Pancreas (tissue), 10 donors: ENCODE data around the gene SEL1L2. TPM values are rescaled to one million over a fixed set of nuclear protein-coding genes. Genes with fewer than 3 reads are reported as not detected.

Experiments used
- ATAC-seq, 4 donors: fragments of 200-7000 bp; cut with Tn5 transposase; one replicate each; pipeline versions ENCODE4 v1.8.0 to v1.9.1; 2020; ENCODE audit warnings: mild to moderate bottlenecking in 4 of 4, moderate library complexity in 4 of 4
- DNase-seq, 6 donors: peaks; one replicate each; pipeline ENCODE4 v3.0.0-alpha.2; 2020
- FAIRE-seq: peaks from 2 replicates; lab custom pipeline; 2012; peaks lifted over from hg19 to GRCh38; lab: Jason Lieb, UNC
- H3K27ac ChIP-seq, 4 donors: fragments of 200-600 bp; sonication (generic); 1 replicate in 3 of 4; 2 replicates in 1 of 4; pipeline versions ENCODE4 v1.5.0 to v1.8.0; 2020
- H3K27me3 ChIP-seq, 4 donors: fragments of 200-600 bp; one replicate each; pipeline ENCODE4 v1.8.0; 2021
- H3K36me3 ChIP-seq, 3 donors: fragments of 200-600 bp; sonication (generic) in 1 of 3; one replicate each; pipeline versions ENCODE4 v1.5.0 to v1.8.0; 2020 to 2021
- H3K4me1 ChIP-seq, 3 donors: fragments of 200-600 bp; one replicate each; pipeline ENCODE4 v1.8.0; 2021
- H3K4me3 ChIP-seq, 4 donors: fragments of 200-600 bp; sonication (generic) in 2 of 4; one replicate each; pipeline versions ENCODE4 v1.5.0 to v1.8.0; 2020 to 2021
- H3K9me3 ChIP-seq, 4 donors: fragments of 200-600 bp; one replicate each; pipeline ENCODE4 v1.8.0; 2021
- WGBS, 2 donors: extraction: QIAGEN DNeasy Blood & Tissue Kit; methylation state at CpG; one replicate each; pipeline ENCODE4 v1.1.7; 2013; 5-methylcytosine and 5-hydroxymethylcytosine counted together
- intact Hi-C, 3 donors: fragments of 100-400 bp; cut with DNase I; formaldehyde crosslinking; loops; one replicate each; pipeline versions ENCODE4 v1.11.1 to v1.14.2; 2022
- polyA plus RNA-seq, 2 donors: library from polyadenylated mRNA; stranded (reverse); fragments of 200-250 nt; gene quantifications; one replicate each; pipeline ENCODE4 v1.2.3, GENCODE V29; 2013
- total RNA-seq, 6 donors: library from RNA; stranded (reverse); fragmentation: NEBNext Ultra II Directional in 4 of 6; extraction: Animal tissue kit (Norgen Biotek cat#: 25700) in 4 of 6; gene quantifications; one replicate each; pipeline versions ENCODE4 v1.2.1 to v1.2.4, GENCODE V29; 2021 to 2023
- TF ChIP-seq, protein P1 (sequence below), 4 donors: fragments of 200-600 bp; sonication (generic) in 3 of 4; IDR thresholded peaks; one replicate each; pipeline versions ENCODE4 v1.5.0 to v1.8.0; 2021; ENCODE audit warnings: antibody characterized with exemption in 4 of 4
- donor health status: healthy with polysubstance abuse.
- donor health status: DM: no; HTN: no; CAD: no; lungs with moderate emphysema.
- donor health status: DM: no; HTN: no; CAD: no.
- donor health status: control.
- donor health status: control.
- donor health status: Bipolar disorder and iron deficiency.
- donor health status: DM: yes; HTN: yes; CAD: no.
- donor health status: DM: no; HTN: no; CAD: no.
- donor health status: DM: no; HTN: no; CAD: no.
- donor health status: DM: yes; HTN: yes; CAD: no.

SEL1L2 gene
- total and polyA plus RNA-seq, 8 donors: 0.46 TPM; not detected in 7

DNA sequence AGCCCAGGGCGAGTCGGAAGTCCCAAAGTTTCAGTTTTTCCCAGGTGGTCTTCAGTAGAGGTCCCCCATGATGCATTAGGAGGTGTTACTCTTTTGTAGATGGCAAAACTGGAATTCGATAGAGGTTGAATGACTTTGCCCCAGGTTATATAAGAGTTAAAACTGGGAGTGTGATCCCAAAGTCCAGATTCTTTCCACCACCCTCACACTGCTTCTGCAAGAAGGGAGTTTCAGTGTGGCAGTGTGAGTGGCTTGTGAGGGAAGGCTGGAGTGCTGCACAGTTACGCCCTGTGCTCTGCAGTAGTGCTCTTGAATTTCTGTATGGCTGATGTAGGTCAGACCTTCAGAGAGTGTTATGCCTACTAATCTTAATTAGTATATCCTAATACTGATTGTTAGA lies 175.7 kb downstream of the SEL1L2 start:
- WGBS, 2 donors: 80 to 81% methylated on average over 4 of the region's 4 CpGs
- Histone ChIP-seq H3K9me3 (no peaks in the 10 kb centered on the region), H3K4me1 (peaks cover 0 to 2% (median 0%) of the 10 kb centered on the region in 3 donors), H3K27ac (no peak overlapping the region), H3K27me3 (no peaks in the 10 kb centered on the region), H3K4me3 (no peak overlapping the region), H3K36me3 (peaks cover 0 to 48% (median 19%) of the 10 kb centered on the region in 3 donors)
- FAIRE-seq: no peak
- intact Hi-C loops: no loop called here
- TF ChIP-seq, protein P1, sequence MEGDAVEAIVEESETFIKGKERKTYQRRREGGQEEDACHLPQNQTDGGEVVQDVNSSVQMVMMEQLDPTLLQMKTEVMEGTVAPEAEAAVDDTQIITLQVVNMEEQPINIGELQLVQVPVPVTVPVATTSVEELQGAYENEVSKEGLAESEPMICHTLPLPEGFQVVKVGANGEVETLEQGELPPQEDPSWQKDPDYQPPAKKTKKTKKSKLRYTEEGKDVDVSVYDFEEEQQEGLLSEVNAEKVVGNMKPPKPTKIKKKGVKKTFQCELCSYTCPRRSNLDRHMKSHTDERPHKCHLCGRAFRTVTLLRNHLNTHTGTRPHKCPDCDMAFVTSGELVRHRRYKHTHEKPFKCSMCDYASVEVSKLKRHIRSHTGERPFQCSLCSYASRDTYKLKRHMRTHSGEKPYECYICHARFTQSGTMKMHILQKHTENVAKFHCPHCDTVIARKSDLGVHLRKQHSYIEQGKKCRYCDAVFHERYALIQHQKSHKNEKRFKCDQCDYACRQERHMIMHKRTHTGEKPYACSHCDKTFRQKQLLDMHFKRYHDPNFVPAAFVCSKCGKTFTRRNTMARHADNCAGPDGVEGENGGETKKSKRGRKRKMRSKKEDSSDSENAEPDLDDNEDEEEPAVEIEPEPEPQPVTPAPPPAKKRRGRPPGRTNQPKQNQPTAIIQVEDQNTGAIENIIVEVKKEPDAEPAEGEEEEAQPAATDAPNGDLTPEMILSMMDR (IDR thresholded peaks at IDR 0.05): no peak
- ATAC-seq: no peak
- DNase-seq: no peak

- no peak for ATAC-seq
- no peak for FAIRE-seq
- no peak for DNase-seq
- H3K36me3 ChIP-seq: peaks cover 0 to 56% (median 26%) of the 10 kb centered on the region in 3 donors
- intact Hi-C loops: no loop called here
- no peak overlapping the region for H3K27ac ChIP-seq
- no peaks in the 10 kb centered on the region for H3K4me1 ChIP-seq
- WGBS, 2 donors: 38 to 48% methylated on average over 3 of the region's 3 CpGs
- no peaks in the 10 kb centered on the region for H3K9me3 ChIP-seq
- H3K27me3 ChIP-seq: no peaks in the 10 kb centered on the region
- TF ChIP-seq, protein P1 (IDR thresholded peaks at IDR 0.05): no peak
- H3K4me3 ChIP-seq: no peak overlapping the region
Observed at GRCh38 chr20:13813910-13814309, 176.5 kb downstream of the SEL1L2 start.

DNA sequence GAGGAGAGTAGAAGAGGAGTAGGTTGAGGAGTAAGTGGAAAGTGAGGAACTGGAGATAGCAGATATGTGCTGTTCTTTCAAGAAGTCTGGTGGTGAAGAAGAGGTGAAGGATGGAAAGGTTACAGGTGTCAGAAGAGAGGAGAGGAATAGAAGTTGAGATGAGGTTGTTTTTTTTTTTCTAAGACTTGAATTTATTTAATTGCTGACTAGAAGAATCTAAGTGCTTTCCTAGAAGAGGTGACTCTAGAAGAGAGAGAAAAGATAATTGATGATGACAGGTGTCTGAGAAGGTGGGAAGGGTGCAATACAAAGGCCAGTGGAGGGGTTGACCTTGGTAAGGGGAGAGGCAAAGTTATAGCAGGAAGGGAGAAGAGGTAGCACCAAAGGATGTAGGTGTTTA lies 180.0 kb downstream of the SEL1L2 start:
- Histone ChIP-seq H3K4me3 (no peak overlapping the region), H3K9me3 (no peaks in the 10 kb centered on the region), H3K4me1 (no peaks in the 10 kb centered on the region), H3K27me3 (no peaks in the 10 kb centered on the region), H3K27ac (no peak overlapping the region), H3K36me3 (peaks cover 0 to 48% (median 29%) of the 10 kb centered on the region in 3 donors)
- DNase-seq (no peak), ATAC-seq (no peak), FAIRE-seq (no peak)
- TF ChIP-seq, protein P1 (IDR thresholded peaks at IDR 0.05): no peak
- intact Hi-C loops: no loop called here

DNA sequence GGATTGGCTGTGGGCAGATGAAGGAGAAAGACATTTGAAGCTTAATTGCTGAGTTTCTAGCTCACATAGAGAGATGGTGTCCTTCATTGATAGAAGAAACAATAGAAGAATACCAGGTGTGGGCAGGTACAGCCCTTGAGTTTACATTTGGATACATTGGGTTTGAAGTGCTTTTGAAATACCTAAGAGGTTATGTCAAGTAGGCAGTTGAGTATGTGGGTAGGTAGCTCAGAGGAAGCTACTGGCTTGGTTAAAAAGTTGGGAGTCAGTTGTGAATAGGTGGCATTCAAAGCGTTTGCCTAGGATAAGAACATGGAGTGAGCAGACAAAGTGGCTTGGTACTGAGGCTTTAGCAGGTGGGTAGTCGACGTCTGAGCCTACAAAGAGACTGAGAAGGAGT lies 180.6 kb downstream of the SEL1L2 start:
- Histone ChIP-seq H3K36me3 (peaks cover 0 to 42% (median 32%) of the 10 kb centered on the region in 3 donors), H3K27ac (no peak overlapping the region), H3K27me3 (no peaks in the 10 kb centered on the region), H3K4me3 (no peak overlapping the region), H3K9me3 (no peaks in the 10 kb centered on the region), H3K4me1 (no peaks in the 10 kb centered on the region)
- TF ChIP-seq, protein P1 (IDR thresholded peaks at IDR 0.05): no peak
- WGBS, 2 donors: 87 to 92% methylated on average over 3 of the region's 3 CpGs
- no peak for ATAC-seq
- intact Hi-C loops: no loop called here
- FAIRE-seq: no peak
- no peak for DNase-seq

DNA sequence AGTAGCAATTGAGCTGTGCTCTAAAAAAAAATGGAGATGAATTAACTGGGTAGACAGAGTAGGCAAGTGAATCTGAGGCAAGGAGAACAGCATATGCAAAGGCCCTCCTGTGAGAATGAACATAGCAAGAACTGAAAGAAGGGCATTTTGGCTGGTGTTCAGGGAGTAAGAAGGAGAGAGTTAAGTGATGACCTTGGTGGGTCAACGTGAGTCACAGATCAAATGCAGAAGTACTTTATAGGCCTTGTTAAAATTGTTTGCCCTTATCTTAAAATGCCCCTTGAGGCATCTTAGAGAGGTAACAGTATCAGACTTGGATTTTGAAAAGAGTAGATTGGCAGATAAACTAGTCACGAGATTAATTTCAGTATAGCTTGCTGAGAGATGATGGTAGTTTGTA lies 181.0 kb downstream of the SEL1L2 start:
- Histone ChIP-seq H3K4me3 (no peak overlapping the region), H3K27me3 (no peaks in the 10 kb centered on the region), H3K9me3 (no peaks in the 10 kb centered on the region), H3K27ac (no peak overlapping the region), H3K4me1 (no peaks in the 10 kb centered on the region), H3K36me3 (peaks cover 0 to 37% (median 32%) of the 10 kb centered on the region in 3 donors)
- WGBS, 2 donors: 59 to 68% methylated on average over 2 of the region's 2 CpGs
- no peak for FAIRE-seq
- intact Hi-C loops: no loop called here
- TF ChIP-seq, protein P1 (IDR thresholded peaks at IDR 0.05): no peak
- no peak for ATAC-seq
- no peak for DNase-seq
